Activated CD8-positive, alpha-beta T cell treated with anti-CD3 and anti-CD28 coated beads for 36 hours (primary cell): ENCODE measurements around the gene MDM4. TPM values are rescaled to one million over a fixed set of nuclear protein-coding genes. Genes with fewer than 3 reads are reported as not detected.

ENCODE experiments used
- ATAC-seq: fragments of 200-7000 bp; cut with Tn5 transposase; one replicate; pipeline ENCODE4 v1.10.0; 2021; ENCODE audit warnings: mild to moderate bottlenecking, moderate library complexity
- CTCF ChIA-PET: fragments of 350-600 bp; sonication (Branson Sonifier 250); formaldehyde crosslinking; loops from one replicate; lab custom pipeline; 2021; ENCODE audit warnings: antibody characterized with exemption; lab: Charles Lee
- POLR2A ChIA-PET: fragments of 350-600 bp; sonication (Branson Sonifier 250); formaldehyde crosslinking; loops from one replicate; lab custom pipeline; 2021; ENCODE audit warnings: antibody characterized with exemption; lab: Charles Lee
- DNase-seq: peaks from one replicate; pipeline ENCODE4 v3.0.0-alpha.2; 2020
- H3K27ac Mint-ChIP-seq: one replicate; pipeline ENCODE4 v1.8.0; 2021; ENCODE audit warnings: mild to moderate bottlenecking, mixed read lengths
- H3K27me3 Mint-ChIP-seq: one replicate; pipeline ENCODE4 v1.8.0; 2021; ENCODE audit warnings: mixed read lengths
- H3K36me3 Mint-ChIP-seq: one replicate; pipeline ENCODE4 v1.8.0; 2021; ENCODE audit warnings: low read depth, mixed read lengths
- H3K4me1 Mint-ChIP-seq: one replicate; pipeline ENCODE4 v1.8.0; 2021; ENCODE audit warnings: low read depth, mixed read lengths
- H3K4me3 Mint-ChIP-seq: one replicate; pipeline ENCODE4 v1.8.0; 2021; ENCODE audit warnings: mild to moderate bottlenecking, moderate library complexity, mixed read lengths
- H3K9me3 Mint-ChIP-seq: one replicate; pipeline ENCODE4 v1.8.0; 2021; ENCODE audit warnings: mixed read lengths
- intact Hi-C: fragments of 100-400 bp; cut with micrococcal nuclease; formaldehyde crosslinking; loops from one replicate; pipeline ENCODE4 v1.10.0; 2022
- total RNA-seq, 2 experiments: library from RNA; stranded (reverse); gene quantifications; one replicate each; pipeline ENCODE4 v1.2.3, GENCODE V29; 2021
- TF ChIP-seq, protein P1 (sequence below): fragments of 200-600 bp; IDR thresholded peaks from one replicate; pipeline ENCODE4 v1.8.0; 2022; ENCODE audit warnings: antibody characterized with exemption, mild to moderate bottlenecking

The MDM4 gene
- total RNA-seq: 10 to 100 TPM; 89.6 to 94.8 TPM

GRCh38 chr1:204516180-204516879 is at the start of gene MDM4:
Gene MDM4, plus strand, starts transcription at chr1:204516406. Its CDS starts 9,113 bp downstream, at chr1:204525519.
- no peak within 1 kb of the TSS for H3K27ac Mint-ChIP-seq
- ATAC-seq (peak; percentile 88), DNase-seq (peak; percentile 98)
- intact Hi-C loops: no loop called here
- H3K27me3 Mint-ChIP-seq: no peaks in the 10 kb centered on the region
- CTCF ChIA-PET: interaction anchor here (0.8 to 3.9 kb wide), 11 partner anchors 9 to 291 kb away, joined by 3 to 39 read pairs (median 10); partner anchors contain the start of gene PIK3C2B
- TF ChIP-seq, protein P1, sequence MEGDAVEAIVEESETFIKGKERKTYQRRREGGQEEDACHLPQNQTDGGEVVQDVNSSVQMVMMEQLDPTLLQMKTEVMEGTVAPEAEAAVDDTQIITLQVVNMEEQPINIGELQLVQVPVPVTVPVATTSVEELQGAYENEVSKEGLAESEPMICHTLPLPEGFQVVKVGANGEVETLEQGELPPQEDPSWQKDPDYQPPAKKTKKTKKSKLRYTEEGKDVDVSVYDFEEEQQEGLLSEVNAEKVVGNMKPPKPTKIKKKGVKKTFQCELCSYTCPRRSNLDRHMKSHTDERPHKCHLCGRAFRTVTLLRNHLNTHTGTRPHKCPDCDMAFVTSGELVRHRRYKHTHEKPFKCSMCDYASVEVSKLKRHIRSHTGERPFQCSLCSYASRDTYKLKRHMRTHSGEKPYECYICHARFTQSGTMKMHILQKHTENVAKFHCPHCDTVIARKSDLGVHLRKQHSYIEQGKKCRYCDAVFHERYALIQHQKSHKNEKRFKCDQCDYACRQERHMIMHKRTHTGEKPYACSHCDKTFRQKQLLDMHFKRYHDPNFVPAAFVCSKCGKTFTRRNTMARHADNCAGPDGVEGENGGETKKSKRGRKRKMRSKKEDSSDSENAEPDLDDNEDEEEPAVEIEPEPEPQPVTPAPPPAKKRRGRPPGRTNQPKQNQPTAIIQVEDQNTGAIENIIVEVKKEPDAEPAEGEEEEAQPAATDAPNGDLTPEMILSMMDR: no peak
- H3K4me1 Mint-ChIP-seq: peaks cover 55% of the 10 kb centered on the region
- peaks cover 1% of the 10 kb centered on the region for H3K9me3 Mint-ChIP-seq
- POLR2A ChIA-PET: interaction anchor here (0.7 to 5.5 kb wide), 17 partner anchors 9 to 605 kb away, joined by 3 to 80 read pairs (median 5); partner anchors contain the start of gene PIK3C2B
- peaks cover 34% of the 10 kb centered on the region for H3K36me3 Mint-ChIP-seq
- no peak within 1 kb of the TSS for H3K4me3 Mint-ChIP-seq

- no peak overlapping the region for H3K4me3 Mint-ChIP-seq
Measured at GRCh38 chr1:204466416-204467405, 49.5 kb upstream of the MDM4 start.

GRCh38 chr1:204468206-204468605 is 48.0 kb upstream of the MDM4 start:
- Mint-ChIP-seq H3K27ac (no peak overlapping the region), H3K4me3 (no peak overlapping the region), H3K4me1 (peaks cover 32% of the 10 kb centered on the region), H3K36me3 (peaks cover 13% of the 10 kb centered on the region), H3K27me3 (no peaks in the 10 kb centered on the region), H3K9me3 (no peaks in the 10 kb centered on the region)
- CTCF ChIA-PET: interaction anchor here (1.1 to 1.6 kb wide), 3 partner anchors 21 to 70 kb away, joined by 4 read pairs; no protein-coding TSS in a partner anchor
- ATAC-seq (no peak), DNase-seq (no peak)
- TF ChIP-seq, protein P1: no peak
- POLR2A ChIA-PET: no interaction called here
- intact Hi-C loops: no loop called here

More at GRCh38 chr1:204466416-204467405, 49.5 kb upstream of the MDM4 start:
- H3K4me1 Mint-ChIP-seq: peaks cover 44% of the 10 kb centered on the region
- DNase-seq: no peak
- intact Hi-C loops: no loop called here
- no peaks in the 10 kb centered on the region for H3K27me3 Mint-ChIP-seq
- peak overlapping the region; percentile 22 for H3K27ac Mint-ChIP-seq
- ChIA-PET POLR2A (interaction anchor here (0.7 to 2.1 kb wide), 6 partner anchors 9 to 31 kb away, joined by 3 to 11 read pairs (median 3); partner anchors contain the start of gene PIK3C2B), CTCF (interaction anchor here (0.8 to 3.3 kb wide), 9 partner anchors 12 to 340 kb away, joined by 4 to 13 read pairs (median 4); no protein-coding TSS in a partner anchor)
- TF ChIP-seq, protein P1: no peak
- no peak for ATAC-seq
- H3K9me3 Mint-ChIP-seq: no peaks in the 10 kb centered on the region
- H3K36me3 Mint-ChIP-seq: peaks cover 15% of the 10 kb centered on the region

DNA sequence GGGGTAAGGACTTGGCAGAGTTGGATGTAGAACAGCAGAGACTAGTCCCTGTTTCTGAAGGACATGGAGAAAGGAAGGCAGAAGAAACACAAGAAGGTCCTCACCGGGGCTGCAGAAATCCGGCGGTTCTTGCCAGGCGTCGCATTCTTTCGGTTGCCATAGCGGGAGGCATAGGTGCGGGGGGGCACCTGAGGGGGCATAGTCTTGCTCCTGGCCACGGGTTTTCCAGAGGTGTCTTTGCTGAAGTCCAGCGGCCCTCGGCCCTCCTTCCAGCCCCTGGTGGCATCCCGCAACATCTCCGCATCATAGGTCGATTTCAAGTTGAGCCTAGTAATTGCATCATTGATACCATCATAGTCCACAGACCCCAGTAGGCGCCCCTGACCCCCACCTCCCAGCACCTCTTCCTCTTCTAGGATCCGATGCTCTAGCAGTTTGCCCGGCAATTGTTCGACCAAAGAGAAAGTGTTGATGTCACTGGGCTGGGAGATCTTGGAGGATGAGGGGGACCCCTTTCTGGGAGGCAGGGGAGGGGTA is 47.4 kb upstream of the MDM4 start:
- ATAC-seq: no peak
- Mint-ChIP-seq H3K27me3 (no peaks in the 10 kb centered on the region), H3K9me3 (no peaks in the 10 kb centered on the region), H3K36me3 (peaks cover 11% of the 10 kb centered on the region), H3K27ac (no peak overlapping the region), H3K4me3 (no peak overlapping the region), H3K4me1 (peaks cover 25% of the 10 kb centered on the region)
- ChIA-PET POLR2A (interaction anchor here (0.8 kb wide), 1 partner anchor 11 kb away, joined by 3 read pairs; no protein-coding TSS in a partner anchor), CTCF (interaction anchor here (0.9 kb wide), 1 partner anchor 11 kb away, joined by 3 read pairs; no protein-coding TSS in a partner anchor)
- no peak for DNase-seq
- TF ChIP-seq, protein P1: no peak
- intact Hi-C loops: no loop called here
